Measurements from ENCODE around the gene CFAP161. TPM values are rescaled to one million over a fixed set of nuclear protein-coding genes. Genes with fewer than 3 reads are reported as not detected.

Gene CFAP161
- total and polyA plus RNA-seq, 2 experiments from 2014 or later = 0.13 TPM; not detected in 1

DNA sequence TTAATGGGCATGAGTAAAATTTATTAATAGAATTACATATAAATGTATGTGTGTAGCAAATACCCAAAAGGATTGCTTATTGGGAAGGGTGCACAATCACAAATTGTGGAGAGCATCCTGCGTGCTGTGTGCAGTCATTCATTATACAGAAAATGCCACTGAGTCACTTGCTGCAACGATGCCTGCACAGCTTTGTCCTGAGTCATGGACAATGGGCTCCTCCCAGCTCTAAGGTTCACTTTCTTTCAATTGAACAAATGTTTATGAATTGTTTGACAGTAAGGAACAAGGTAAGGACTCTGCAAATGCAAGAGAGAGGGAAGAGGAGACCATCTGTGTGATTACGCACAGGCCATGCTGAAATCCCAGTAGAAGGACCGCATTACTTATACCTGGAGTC lies 18.7 kb downstream of the CFAP161 start (continued):
- no peak for TF ChIP-seq EZH2 (IDR thresholded peaks at IDR 0.05; ENCODE audit: low read depth, unreplicated experiment)

- Mint-ChIP-seq H3K27ac (no peak overlapping the region), H3K36me3 (ENCODE audit: low read depth) (no peaks in the 10 kb centered on the region), H3K9me3 (no peaks in the 10 kb centered on the region), H3K4me1 (no peaks in the 10 kb centered on the region), H3K27me3 (ENCODE audit: insufficient read depth, low read depth, poor library complexity) (peaks cover 4% of the 10 kb centered on the region), H3K4me3 (no peak overlapping the region)
- no peak overlapping the region for H3K4me3 ChIP-seq
- H3K9me2 ChIP-seq (ENCODE audit: insufficient read depth) = no peaks in the 10 kb centered on the region
- no peak overlapping the region for H2AFZ ChIP-seq
- H4K20me1 ChIP-seq (replicated peaks; ENCODE audit: insufficient read depth) = no peaks in the 10 kb centered on the region
- TF ChIP-seq CREB1 (CRISPR knock-in tag; IDR thresholded peaks at IDR 0.05; ENCODE audit: low read depth) (no peak), CTCF (conservative IDR thresholded peaks at IDR 0.05; ENCODE audit: low read depth in 2 of 2) (peak; percentile 50 to 54), POLR2AphosphoS5 (IDR thresholded peaks at IDR 0.05; ENCODE audit: low read depth) (no peak), EZH2 (IDR thresholded peaks at IDR 0.05; ENCODE audit: low read depth, unreplicated experiment) (no peak)
- TF ChIP-seq, protein P1, sequence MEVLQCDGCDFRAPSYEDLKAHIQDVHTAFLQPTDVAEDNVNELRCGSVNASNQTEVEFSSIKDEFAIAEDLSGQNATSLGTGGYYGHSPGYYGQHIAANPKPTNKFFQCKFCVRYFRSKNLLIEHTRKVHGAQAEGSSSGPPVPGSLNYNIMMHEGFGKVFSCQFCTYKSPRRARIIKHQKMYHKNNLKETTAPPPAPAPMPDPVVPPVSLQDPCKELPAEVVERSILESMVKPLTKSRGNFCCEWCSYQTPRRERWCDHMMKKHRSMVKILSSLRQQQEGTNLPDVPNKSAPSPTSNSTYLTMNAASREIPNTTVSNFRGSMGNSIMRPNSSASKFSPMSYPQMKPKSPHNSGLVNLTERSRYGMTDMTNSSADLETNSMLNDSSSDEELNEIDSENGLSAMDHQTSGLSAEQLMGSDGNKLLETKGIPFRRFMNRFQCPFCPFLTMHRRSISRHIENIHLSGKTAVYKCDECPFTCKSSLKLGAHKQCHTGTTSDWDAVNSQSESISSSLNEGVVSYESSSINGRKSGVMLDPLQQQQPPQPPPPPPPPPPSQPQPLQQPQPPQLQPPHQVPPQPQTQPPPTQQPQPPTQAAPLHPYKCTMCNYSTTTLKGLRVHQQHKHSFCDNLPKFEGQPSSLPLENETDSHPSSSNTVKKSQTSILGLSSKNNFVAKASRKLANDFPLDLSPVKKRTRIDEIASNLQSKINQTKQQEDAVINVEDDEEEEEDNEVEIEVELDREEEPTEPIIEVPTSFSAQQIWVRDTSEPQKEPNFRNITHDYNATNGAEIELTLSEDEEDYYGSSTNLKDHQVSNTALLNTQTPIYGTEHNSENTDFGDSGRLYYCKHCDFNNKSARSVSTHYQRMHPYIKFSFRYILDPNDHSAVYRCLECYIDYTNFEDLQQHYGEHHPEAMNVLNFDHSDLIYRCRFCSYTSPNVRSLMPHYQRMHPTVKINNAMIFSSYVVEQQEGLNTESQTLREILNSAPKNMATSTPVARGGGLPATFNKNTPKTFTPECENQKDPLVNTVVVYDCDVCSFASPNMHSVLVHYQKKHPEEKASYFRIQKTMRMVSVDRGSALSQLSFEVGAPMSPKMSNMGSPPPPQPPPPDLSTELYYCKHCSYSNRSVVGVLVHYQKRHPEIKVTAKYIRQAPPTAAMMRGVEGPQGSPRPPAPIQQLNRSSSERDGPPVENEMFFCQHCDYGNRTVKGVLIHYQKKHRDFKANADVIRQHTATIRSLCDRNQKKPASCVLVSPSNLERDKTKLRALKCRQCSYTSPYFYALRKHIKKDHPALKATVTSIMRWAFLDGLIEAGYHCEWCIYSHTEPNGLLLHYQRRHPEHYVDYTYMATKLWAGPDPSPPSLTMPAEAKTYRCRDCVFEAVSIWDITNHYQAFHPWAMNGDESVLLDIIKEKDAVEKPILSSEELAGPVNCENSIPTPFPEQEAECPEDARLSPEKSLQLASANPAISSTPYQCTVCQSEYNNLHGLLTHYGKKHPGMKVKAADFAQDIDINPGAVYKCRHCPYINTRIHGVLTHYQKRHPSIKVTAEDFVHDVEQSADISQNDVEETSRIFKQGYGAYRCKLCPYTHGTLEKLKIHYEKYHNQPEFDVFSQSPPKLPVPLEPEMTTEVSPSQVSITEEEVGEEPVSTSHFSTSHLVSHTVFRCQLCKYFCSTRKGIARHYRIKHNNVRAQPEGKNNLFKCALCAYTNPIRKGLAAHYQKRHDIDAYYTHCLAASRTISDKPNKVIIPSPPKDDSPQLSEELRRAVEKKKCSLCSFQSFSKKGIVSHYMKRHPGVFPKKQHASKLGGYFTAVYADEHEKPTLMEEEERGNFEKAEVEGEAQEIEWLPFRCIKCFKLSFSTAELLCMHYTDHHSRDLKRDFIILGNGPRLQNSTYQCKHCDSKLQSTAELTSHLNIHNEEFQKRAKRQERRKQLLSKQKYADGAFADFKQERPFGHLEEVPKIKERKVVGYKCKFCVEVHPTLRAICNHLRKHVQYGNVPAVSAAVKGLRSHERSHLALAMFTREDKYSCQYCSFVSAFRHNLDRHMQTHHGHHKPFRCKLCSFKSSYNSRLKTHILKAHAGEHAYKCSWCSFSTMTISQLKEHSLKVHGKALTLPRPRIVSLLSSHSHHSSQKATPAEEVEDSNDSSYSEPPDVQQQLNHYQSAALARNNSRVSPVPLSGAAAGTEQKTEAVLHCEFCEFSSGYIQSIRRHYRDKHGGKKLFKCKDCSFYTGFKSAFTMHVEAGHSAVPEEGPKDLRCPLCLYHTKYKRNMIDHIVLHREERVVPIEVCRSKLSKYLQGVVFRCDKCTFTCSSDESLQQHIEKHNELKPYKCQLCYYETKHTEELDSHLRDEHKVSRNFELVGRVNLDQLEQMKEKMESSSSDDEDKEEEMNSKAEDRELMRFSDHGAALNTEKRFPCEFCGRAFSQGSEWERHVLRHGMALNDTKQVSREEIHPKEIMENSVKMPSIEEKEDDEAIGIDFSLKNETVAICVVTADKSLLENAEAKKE (CRISPR knock-in tag; IDR thresholded peaks at IDR 0.05) = no peak
- DNase-seq (ENCODE audit: low spot score) (peak; percentile 49), ATAC-seq (peak; percentile 63)
- H3K4me2 ChIP-seq = no peak overlapping the region
- H3F3A ChIP-seq (replicated peaks; ENCODE audit: low read depth) = no peaks in the 10 kb centered on the region
- no peaks in the 10 kb centered on the region for H3K79me2 ChIP-seq (replicated peaks; ENCODE audit: insufficient read depth)
- H3K27ac ChIP-seq (ENCODE audit: low read depth) = no peak overlapping the region
- no peaks in the 10 kb centered on the region for H3K4me1 ChIP-seq (ENCODE audit: insufficient read depth)
- no peaks in the 10 kb centered on the region for H3K36me3 ChIP-seq (ENCODE audit: insufficient read depth)
- H3K27me3 ChIP-seq (ENCODE audit: insufficient read depth) = no peaks in the 10 kb centered on the region
These were observed 21.5 kb downstream of the CFAP161 start for GRCh38 chr15:81155375-81156218.

Data from GM23338 (cell line).